ENCODE measurements around the gene PLD1.

- no peak for TF ChIP-seq CTCF (IDR thresholded peaks at IDR 0.05)
- TF ChIP-seq POLR2A (IDR thresholded peaks at IDR 0.05) = no peak
These were observed 127.5 kb downstream of the PLD1 start for GRCh38 chr3:171682743-171683142.

Data from right lobe of liver (tissue), 4 donors.